K562 (cell line): ENCODE results near the gene DDX11. TPM values are rescaled to one million over a fixed set of nuclear protein-coding genes. Genes with fewer than 3 reads are reported as not detected.

Experiments used
- ATAC-seq: fragments of 200-7000 bp; cut with Tn5 transposase; 3 replicates; pipeline ENCODE4 v1.9.1; 2020; ENCODE audit warnings: moderate library complexity
- BruUV-seq: library from RNA; stranded (reverse); fragments of 400-500 nt; replicated peaks from 2 replicates; lab custom pipeline; 2021; lab: Mats Ljungman, UMichigan
- CTCF ChIA-PET: fragments of 300-600 bp; formaldehyde crosslinking; extraction: SDS; loops from one replicate; lab custom pipeline; 2021; ENCODE audit warnings: low intra/inter-chr PET ratio; lab: Yijun Ruan, JAX
- POLR2A ChIA-PET: fragments of 300-600, 350-650 bp; sonication (Branson Sonifier 250); formaldehyde crosslinking; extraction: SDS; loops from one replicate; lab custom pipeline; 2021; ENCODE audit warnings: antibody characterized with exemption, inconsistent platforms; lab: Yijun Ruan, JAX
- DNase-seq, 4 experiments: peaks; one replicate each; pipeline versions ENCODE4 v3.0.0 to v3.0.0-alpha.2; 2011 to 2018; ENCODE audit warnings: low spot score in 3 of 4, mixed read lengths in 3 of 4; ENCODE audit errors: extremely low read depth in 1 of 4
- FAIRE-seq: peaks from 2 replicates; lab custom pipeline; 2011; peaks lifted over from hg19 to GRCh38; lab: Jason Lieb, UNC
- H2AFZ ChIP-seq: 2 replicates; pipeline ENCODE4 v1.6.0; 2011; ENCODE audit warnings: low read depth, low read length, control low read depth, inconsistent platforms
- H3K27ac ChIP-seq: fragments of 200-600 bp; 3 replicates; pipeline ENCODE4 v1.8.0; 2011; ENCODE audit warnings: low read depth, mild to moderate bottlenecking, control low read depth, inconsistent platforms, low read length, moderate library complexity, mixed read lengths; ENCODE audit errors: extremely low read depth
- H3K27me3 ChIP-seq, 2 experiments: fragments of 300-600 bp in 1 of 2; 2 replicates in 1 of 2; 3 replicates in 1 of 2; pipeline versions ENCODE4 v1.6.0 to v1.8.0; 2011; ENCODE audit warnings: inconsistent platforms in 2 of 2, low read length in 2 of 2, mild to moderate bottlenecking in 1 of 2, mixed read lengths in 1 of 2, moderate library complexity in 1 of 2; ENCODE audit not compliant: control insufficient read depth in 2 of 2, insufficient read depth in 2 of 2
- H3K36me3 ChIP-seq: fragments of 300-600 bp; 3 replicates; pipeline ENCODE4 v1.8.0; 2011; ENCODE audit warnings: mild to moderate bottlenecking, low read length, inconsistent platforms; ENCODE audit not compliant: control insufficient read depth, insufficient read depth
- H3K4me1 ChIP-seq, 2 experiments: fragments of 200-600 bp in 1 of 2; replicated peaks in 1 of 2; 2 replicates in 1 of 2; 3 replicates in 1 of 2; pipeline versions ENCODE4 v1.5.1 to v1.8.0; 2011; ENCODE audit warnings: inconsistent platforms in 2 of 2, low read length in 2 of 2, mild to moderate bottlenecking in 1 of 2, mixed read lengths in 1 of 2, moderate library complexity in 1 of 2; ENCODE audit not compliant: control insufficient read depth in 2 of 2, insufficient read depth in 2 of 2
- H3K4me2 ChIP-seq: 2 replicates; pipeline ENCODE4 v1.6.1; 2011; ENCODE audit warnings: low read length, control low read depth, inconsistent platforms, mixed read lengths; ENCODE audit not compliant: insufficient read depth
- H3K4me3 ChIP-seq: fragments of 200-600 bp; sonication (generic), shearing (Covaris generic); 2 replicates; pipeline ENCODE4 v1.5.1; 2016; ENCODE audit warnings: control low read depth, inconsistent platforms
- H3K79me2 ChIP-seq: fragments of 200-600 bp; 3 replicates; pipeline ENCODE4 v1.8.0; 2011; ENCODE audit warnings: low read length, inconsistent platforms; ENCODE audit not compliant: control insufficient read depth, insufficient read depth
- H3K9ac ChIP-seq, 2 experiments: 2 replicates each; pipeline versions ENCODE4 v1.6.0 to v1.6.1; 2011; ENCODE audit warnings: low read depth in 2 of 2, low read length in 2 of 2, control low read depth in 1 of 2, inconsistent platforms in 1 of 2, mild to moderate bottlenecking in 1 of 2, mixed read lengths in 1 of 2; ENCODE audit not compliant: insufficient read depth in 1 of 2
- H3K9me1 ChIP-seq: one replicate; pipeline ENCODE4 v1.6.0; 2011; ENCODE audit warnings: inconsistent platforms, mild to moderate bottlenecking, low read length, moderate library complexity; ENCODE audit not compliant: control insufficient read depth, insufficient read depth
- H3K9me3 ChIP-seq: replicated peaks from 2 replicates; pipeline ENCODE4 v1.5.1; 2011; ENCODE audit warnings: low read depth, low read length, inconsistent platforms; ENCODE audit not compliant: control insufficient read depth, insufficient read depth
- H4K20me1 ChIP-seq: replicated peaks from 2 replicates; pipeline ENCODE4 v1.6.1; 2011; ENCODE audit warnings: low read length, inconsistent platforms, mixed read lengths; ENCODE audit not compliant: control insufficient read depth, insufficient read depth
- NFE2L1 ChIP-seq: fragments of 450-650 bp; IDR thresholded peaks from 2 replicates; pipeline ENCODE4 v1.6.1; 2016; ENCODE audit warnings: missing genetic modification characterization, low read depth, mild to moderate bottlenecking, missing compliant biosample characterization, moderate library complexity, borderline replicate concordance
- PRDM10 ChIP-seq: fragments of 450-650 bp; IDR thresholded peaks from 2 replicates; pipeline ENCODE4 v1.6.1; 2018; ENCODE audit not compliant: partially characterized antibody
- WGBS: fragments of 100-300 bp; shearing (Covaris generic); methylation state at CpG from one replicate; pipeline ENCODE4 v1.1.6; 2016; ENCODE audit warnings: low coverage, mixed read lengths; ENCODE audit not compliant: insufficient coverage; ENCODE audit errors: missing lambda C conversion rate; 5-methylcytosine and 5-hydroxymethylcytosine counted together
- in situ Hi-C: fragments of 300-500 bp; cut with MboI; formaldehyde crosslinking; loops from 4 replicates; pipeline ENCODE4 v1.15.0; 2018; ENCODE audit warnings: inconsistent platforms, mixed read lengths
- intact Hi-C: fragments of 100-400 bp; cut with micrococcal nuclease; formaldehyde crosslinking; loops from 2 replicates; pipeline ENCODE4 v1.14.2; 2022
- polyA plus RNA-seq, 8 experiments: library from polyadenylated mRNA; depleted of rRNA in 4 of 8; stranded (reverse) in 5 of 8; unstranded in 3 of 8; fragments of >200 nt; fragmentation: Nextera tagmentation in 2 of 8; fragmentation: Illumina TruSeq in 1 of 8; extraction: Ambion mirVana in 2 of 8; extraction: Trizol in 1 of 8; gene quantifications; 2 replicates each; pipeline versions ENCODE4 v1.2.1 to v1.2.3, GENCODE V29; 2011 to 2014; ENCODE audit warnings: inconsistent platforms in 1 of 8, missing spikeins in 1 of 8
- total RNA-seq, 7 experiments: library from RNA; depleted of rRNA in 6 of 7; stranded (reverse); fragments of >200 nt in 6 of 7; fragmentation: Illumina TruSeq in 2 of 7; extraction: Trizol in 2 of 7; gene quantifications; 2 replicates each; pipeline versions ENCODE4 v1.2.1 to v1.2.3, GENCODE V29; 2011 to 2021; ENCODE audit warnings: low replicate concordance in 1 of 7

DDX11 gene
- total and polyA plus RNA-seq, 9 of the 15 experiments (the other 6 are each of a cell fraction or from before 2014, with no cell fraction given), result 3.6 to 93.2 (median 42.5) TPM

- Histone ChIP-seq H3K27me3 (no peaks in the 10 kb centered on the region), H3K79me2 (no peaks in the 10 kb centered on the region), H3K9ac (no peak overlapping the region), H2AFZ (peak overlapping the region; percentile 5; the same call in 1 of the 2 replicates), H3K27ac (no peak overlapping the region), H3K4me1 (peaks cover 0 to 30% of the 10 kb centered on the region in 2 experiments; a peak in 2 of 5 replicates), H4K20me1 (no peaks in the 10 kb centered on the region), H3K4me3 (no peak overlapping the region), H3K9me3 (no peaks in the 10 kb centered on the region), H3K36me3 (no peaks in the 10 kb centered on the region), H3K9me1 (no peaks in the 10 kb centered on the region), H3K4me2 (0 out of 2 replicates have a peak overlapping the region, but pooled peaks have one; percentile 16)
- 0% methylated on average over 5 of the region's 34 CpGs for WGBS
- ATAC-seq, result peak; percentile 9; the same call in 2 of the 3 replicates
- intact Hi-C loops (loop anchor here (5.0 kb wide), 1 partner anchor 118 kb away; no protein-coding TSS in a partner anchor), in situ Hi-C loops (loop anchor here (5.0 kb wide), 1 partner anchor 98 kb away; no protein-coding TSS in a partner anchor)
- no peak for FAIRE-seq
- ChIA-PET POLR2A (no interaction called here), CTCF (no interaction called here)
- DNase-seq, result no peak
- no peak for TF ChIP-seq NFE2L1
- peak; percentile 31 for TF ChIP-seq PRDM10
- BruUV-seq, result no TSS peak
Observed at GRCh38 chr12:31119192-31119802, 45.6 kb downstream of the DDX11 start.
